HEK293T (cell line): Measurements from ENCODE around the gene RNF180.
"Not testable (repeated sequence)": the region's sequence is repeated elsewhere in the genome, so short reads cannot be mapped to it uniquely, and the experiment has no call there.

Source experiments
- CTCF ChIA-PET: fragments of 350-600 bp; formaldehyde crosslinking; extraction: SDS; loops from one replicate; lab custom pipeline; 2021; ENCODE audit warnings: antibody characterized with exemption, inconsistent platforms; lab: Yijun Ruan, JAX
- POLR2A ChIA-PET: fragments of 350-600 bp; formaldehyde crosslinking; extraction: SDS; loops from one replicate; lab custom pipeline; 2020; ENCODE audit warnings: antibody characterized with exemption, inconsistent platforms; lab: Yijun Ruan, JAX
- DNase-seq: peaks from one replicate; pipeline ENCODE4 v3.0.0; 2012; ENCODE audit warnings: mixed read lengths; ENCODE audit errors: extremely low spot score
- ARNT ChIP-seq: fragments of 450-650 bp; IDR thresholded peaks from 2 replicates; pipeline ENCODE4 v1.6.1; 2017; ENCODE audit warnings: mild to moderate bottlenecking
- BHLHE40 ChIP-seq: fragments of 450-650 bp; IDR thresholded peaks from 2 replicates; pipeline ENCODE4 v1.6.1; 2016; ENCODE audit warnings: mild to moderate bottlenecking, moderate library complexity, borderline replicate concordance
- CTBP1 ChIP-seq: fragments of 450-650 bp; IDR thresholded peaks from 2 replicates; pipeline ENCODE4 v1.6.1; 2016; ENCODE audit warnings: borderline replicate concordance
- ELF4 ChIP-seq: fragments of 450-650 bp; IDR thresholded peaks from 2 replicates; pipeline ENCODE4 v1.6.1; 2017; ENCODE audit warnings: antibody characterized with exemption
- FOXA1 ChIP-seq: fragments of 450-650 bp; IDR thresholded peaks from 2 replicates; pipeline ENCODE4 v1.6.1; 2016; ENCODE audit warnings: mild to moderate bottlenecking
- FOXK2 ChIP-seq: fragments of 450-650 bp; IDR thresholded peaks from 2 replicates; pipeline ENCODE4 v1.6.1; 2016; ENCODE audit warnings: mild to moderate bottlenecking
- FOXM1 ChIP-seq: fragments of 450-650 bp; IDR thresholded peaks from 2 replicates; pipeline ENCODE4 v1.6.1; 2017; ENCODE audit warnings: mild to moderate bottlenecking, borderline replicate concordance
- HDGF ChIP-seq: fragments of 450-650 bp; IDR thresholded peaks from 2 replicates; pipeline ENCODE4 v1.6.1; 2017; ENCODE audit warnings: antibody characterized with exemption, borderline replicate concordance
- L3MBTL2 ChIP-seq: fragments of 450-650 bp; conservative IDR thresholded peaks from 2 replicates; pipeline ENCODE4 v1.6.1; 2016; ENCODE audit warnings: mild to moderate bottlenecking
- LEF1 ChIP-seq: fragments of 450-650 bp; IDR thresholded peaks from 2 replicates; pipeline ENCODE4 v1.6.1; 2017; ENCODE audit warnings: mild to moderate bottlenecking, borderline replicate concordance
- NFRKB ChIP-seq: fragments of 450-650 bp; IDR thresholded peaks from 2 replicates; pipeline ENCODE4 v1.6.1; 2016; ENCODE audit warnings: mild to moderate bottlenecking, moderate library complexity
- SP1 ChIP-seq: fragments of 450-650 bp; IDR thresholded peaks from 2 replicates; pipeline ENCODE4 v1.6.1; 2017
- SUZ12 ChIP-seq: fragments of 450-650 bp; IDR thresholded peaks from 2 replicates; pipeline ENCODE4 v1.6.1; 2016; ENCODE audit warnings: mild to moderate bottlenecking
- TARDBP ChIP-seq: fragments of 450-650 bp; IDR thresholded peaks from 2 replicates; pipeline ENCODE4 v1.6.1; 2016
- ZNF384 ChIP-seq: fragments of 450-650 bp; IDR thresholded peaks from 2 replicates; pipeline ENCODE4 v1.6.1; 2016
- TF ChIP-seq, protein P1 (sequence below): fragments of 450-650 bp; IDR thresholded peaks from 2 replicates; pipeline ENCODE4 v1.6.1; 2016

RNF180 gene

DNA sequence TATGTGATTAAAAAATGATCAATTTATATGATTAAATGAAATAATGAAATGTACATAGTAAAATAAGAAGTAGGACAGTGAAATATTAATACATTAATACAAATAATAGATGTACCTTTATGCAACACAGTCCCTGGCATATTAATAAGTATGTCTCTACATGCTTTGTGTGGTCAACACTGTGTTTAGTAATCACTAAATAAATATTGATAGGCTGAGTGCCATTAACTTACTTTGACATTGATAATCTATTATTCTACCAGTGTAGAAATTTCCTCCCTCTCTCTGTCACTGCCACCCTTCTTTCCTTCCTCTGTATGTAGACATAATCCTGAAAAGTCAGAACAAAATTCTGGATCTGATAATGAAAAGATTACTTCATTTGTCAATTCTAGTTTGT, 43.7 kb downstream of the RNF180 start:
- ChIA-PET CTCF (interaction anchor here (0.6 kb wide), 1 partner anchor 61 kb away, joined by 3 read pairs; no protein-coding TSS in a partner anchor), POLR2A (no interaction called here)
- no peak for DNase-seq
- TF ChIP-seq ARNT (no peak), NFRKB (no peak), ELF4 (no peak), FOXA1 (no peak), SP1 (no peak), CTBP1 (no peak)
- TF ChIP-seq, protein P1, sequence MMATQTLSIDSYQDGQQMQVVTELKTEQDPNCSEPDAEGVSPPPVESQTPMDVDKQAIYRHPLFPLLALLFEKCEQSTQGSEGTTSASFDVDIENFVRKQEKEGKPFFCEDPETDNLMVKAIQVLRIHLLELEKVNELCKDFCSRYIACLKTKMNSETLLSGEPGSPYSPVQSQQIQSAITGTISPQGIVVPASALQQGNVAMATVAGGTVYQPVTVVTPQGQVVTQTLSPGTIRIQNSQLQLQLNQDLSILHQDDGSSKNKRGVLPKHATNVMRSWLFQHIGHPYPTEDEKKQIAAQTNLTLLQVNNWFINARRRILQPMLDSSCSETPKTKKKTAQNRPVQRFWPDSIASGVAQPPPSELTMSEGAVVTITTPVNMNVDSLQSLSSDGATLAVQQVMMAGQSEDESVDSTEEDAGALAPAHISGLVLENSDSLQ, result no peak

DNA sequence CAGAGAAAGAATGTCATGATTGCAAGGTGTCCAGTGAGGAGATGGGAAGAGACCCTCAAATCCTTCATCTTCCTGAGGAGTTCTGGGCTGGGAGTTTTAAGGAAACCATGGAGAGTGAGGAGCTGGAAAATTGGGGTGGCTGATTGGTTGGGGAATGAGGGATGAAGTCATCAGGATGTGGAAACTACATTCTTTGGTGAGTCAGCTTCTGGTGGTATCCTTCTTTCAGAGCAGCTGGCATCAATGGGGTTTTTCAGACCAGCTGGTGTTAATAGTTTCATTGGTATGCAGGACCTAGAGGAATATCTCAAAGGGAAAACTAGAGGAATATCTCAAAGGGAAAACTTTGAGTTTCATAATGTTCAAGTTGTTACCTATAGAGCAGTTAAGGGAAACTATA, 45.2 kb downstream of the RNF180 start:
- ChIA-PET CTCF (no interaction called here), POLR2A (no interaction called here)
- DNase-seq, result no peak
- TF ChIP-seq HDGF (no peak), L3MBTL2 (no peak), FOXK2 (no peak), ELF4 (no peak), SUZ12 (no peak), LEF1 (no peak)

DNA sequence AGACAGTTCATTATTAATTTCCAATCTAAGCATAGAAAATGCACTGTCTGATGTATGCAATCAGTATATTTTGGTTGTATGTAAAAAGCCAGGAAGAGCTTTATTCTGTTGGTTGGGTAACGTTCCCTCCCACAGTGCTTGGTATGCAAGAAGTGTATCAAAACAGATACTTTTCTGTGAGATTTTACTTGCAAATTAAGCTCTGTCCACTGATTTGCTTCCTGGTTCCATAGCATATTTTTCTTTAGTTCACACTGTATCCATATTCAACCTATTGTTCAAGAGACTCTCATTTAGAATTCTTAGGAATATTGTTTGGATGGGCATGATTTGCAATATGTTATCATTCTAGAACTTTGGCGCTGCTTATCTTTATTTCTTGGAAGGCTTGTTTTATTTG, 47.4 kb downstream of the RNF180 start:
- DNase-seq, result no peak
- CTCF ChIA-PET, result interaction anchor here (0.9 to 1.2 kb wide), 2 partner anchors 65 to 67 kb away, joined by 3 to 4 read pairs; no protein-coding TSS in a partner anchor
- POLR2A ChIA-PET, result no interaction called here
- TF ChIP-seq FOXA1, result no peak
- TF ChIP-seq SP1, result no peak
- TF ChIP-seq FOXK2, result no peak
- TF ChIP-seq L3MBTL2, result no peak
- TF ChIP-seq ARNT, result no peak
- TF ChIP-seq CTBP1, result no peak
- no peak for TF ChIP-seq SUZ12
- TF ChIP-seq BHLHE40, result no peak
- TF ChIP-seq ELF4, result no peak
- no peak for TF ChIP-seq LEF1

DNA sequence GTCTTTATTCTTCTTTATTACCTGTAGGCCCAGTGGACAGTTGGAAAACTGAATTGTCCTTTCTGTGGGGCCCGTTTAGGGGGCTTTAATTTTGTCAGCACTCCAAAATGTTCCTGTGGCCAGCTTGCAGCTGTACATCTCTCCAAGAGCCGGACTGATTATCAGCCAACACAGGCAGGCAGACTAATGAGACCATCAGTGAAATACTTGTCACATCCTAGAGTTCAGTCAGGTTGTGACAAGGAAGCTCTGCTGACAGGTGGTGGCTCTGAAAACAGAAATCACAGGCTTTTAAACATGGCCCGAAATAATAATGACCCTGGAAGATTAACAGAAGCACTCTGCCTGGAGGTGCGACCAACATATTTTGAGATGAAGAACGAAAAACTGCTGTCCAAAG, 47.9 kb downstream of the RNF180 start:
- POLR2A ChIA-PET, result no interaction called here
- CTCF ChIA-PET, result interaction anchor here (1.2 kb wide), 1 partner anchor 66 kb away, joined by 4 read pairs; no protein-coding TSS in a partner anchor
- DNase-seq, result no peak
- TF ChIP-seq FOXM1 (no peak), ELF4 (no peak), ARNT (no peak), CTBP1 (no peak), NFRKB (no peak), HDGF (no peak)
- TF ChIP-seq, protein P1, result no peak

DNA sequence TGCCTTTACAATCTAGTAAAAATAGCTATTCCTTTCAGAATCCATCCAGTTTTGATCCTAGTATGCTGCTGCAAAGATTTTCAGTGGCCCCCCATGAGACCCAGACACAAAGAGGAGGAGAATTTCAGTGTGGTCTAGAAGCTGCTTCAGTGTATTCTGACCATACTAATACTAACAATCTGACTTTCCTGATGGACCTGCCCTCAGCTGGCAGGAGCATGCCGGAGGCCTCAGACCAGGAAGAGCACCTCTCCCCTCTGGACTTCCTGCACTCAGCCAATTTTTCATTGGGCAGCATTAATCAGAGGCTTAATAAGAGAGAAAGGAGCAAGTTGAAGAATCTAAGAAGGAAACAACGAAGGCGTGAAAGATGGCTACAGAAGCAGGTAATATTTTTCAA, 48.5 kb downstream of the RNF180 start:
- no peak for DNase-seq
- no peak for TF ChIP-seq FOXK2
- TF ChIP-seq NFRKB, result no peak
- TF ChIP-seq, protein P1, result no peak
- no peak for TF ChIP-seq LEF1
- no peak for TF ChIP-seq ZNF384
- no peak for TF ChIP-seq HDGF
- TF ChIP-seq TARDBP, result no peak
- no peak for TF ChIP-seq L3MBTL2
- no peak for TF ChIP-seq SP1
- no peak for TF ChIP-seq ELF4
- no peak for TF ChIP-seq BHLHE40
- TF ChIP-seq CTBP1, result no peak
- ChIA-PET POLR2A (no interaction called here), CTCF (interaction anchor here (1.2 kb wide), 1 partner anchor 66 kb away, joined by 4 read pairs; no protein-coding TSS in a partner anchor)

DNA sequence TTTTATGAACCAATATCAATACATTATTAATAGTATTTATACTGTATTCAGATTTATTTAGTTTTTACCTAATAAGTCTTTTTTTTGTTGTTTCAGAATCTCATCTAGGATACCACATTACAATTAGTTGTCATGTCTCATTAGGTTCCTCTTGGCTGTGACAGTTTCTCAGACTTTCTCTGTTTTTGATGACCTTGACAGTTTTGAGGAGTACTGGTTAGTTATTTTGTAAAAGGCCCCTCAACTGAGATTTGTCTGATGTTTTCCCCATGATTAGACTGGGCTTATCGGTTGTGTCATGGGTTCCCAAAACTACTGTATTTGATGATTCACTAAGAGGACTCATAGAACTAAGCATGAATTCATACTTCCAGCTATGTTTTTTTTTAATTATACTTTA, 56.3 kb downstream of the RNF180 start:
- ChIA-PET CTCF (no interaction called here), POLR2A (no interaction called here)
- TF ChIP-seq ARNT (no peak), TARDBP (no peak), LEF1 (no peak), ELF4 (no peak), FOXA1 (no peak), ZNF384 (no peak), FOXK2 (no peak), NFRKB (no peak), CTBP1 (no peak), HDGF (no peak), BHLHE40 (no peak), FOXM1 (no peak), L3MBTL2 (no peak), SUZ12 (no peak), SP1 (no peak)
- TF ChIP-seq, protein P1, result no peak
- no peak for DNase-seq

DNA sequence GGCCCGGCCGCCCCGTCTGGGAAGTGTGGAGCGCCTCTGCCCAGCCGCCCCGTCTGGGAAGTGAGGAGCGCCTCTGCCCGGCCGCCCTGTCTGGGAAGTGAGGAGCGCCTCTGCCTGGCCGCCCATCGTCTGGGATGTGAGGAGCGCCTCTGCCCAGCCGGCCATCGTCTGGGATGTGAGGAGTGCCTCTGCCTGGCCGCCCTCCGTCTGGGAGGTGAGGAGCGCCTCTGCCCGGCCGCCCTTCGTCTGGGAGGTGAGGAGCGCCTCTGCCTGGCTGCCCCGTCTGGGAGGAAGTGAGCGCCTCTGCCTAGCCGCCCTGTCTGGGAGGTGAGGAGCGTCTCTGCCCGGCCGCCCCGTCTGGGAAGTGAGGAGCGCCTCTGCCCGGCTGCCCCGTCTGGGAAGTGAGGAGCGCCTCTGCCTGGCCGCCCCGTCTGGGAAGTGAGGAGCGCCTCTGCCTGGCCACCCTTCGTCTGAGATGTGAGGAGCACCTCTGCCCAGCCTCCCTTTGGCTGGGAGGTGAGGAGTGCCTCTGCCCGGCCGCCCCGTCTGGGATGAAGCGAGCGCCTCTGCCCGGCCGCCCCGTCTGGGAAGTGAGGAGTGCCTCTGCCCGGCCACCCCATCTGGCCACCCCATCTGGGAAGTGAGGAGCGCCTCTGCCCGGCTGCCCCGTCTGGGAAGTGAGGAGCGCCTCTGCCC, 59.8 kb downstream of the RNF180 start:
- DNase-seq, CTCF ChIA-PET, POLR2A ChIA-PET: not testable (repeated sequence)

DNA sequence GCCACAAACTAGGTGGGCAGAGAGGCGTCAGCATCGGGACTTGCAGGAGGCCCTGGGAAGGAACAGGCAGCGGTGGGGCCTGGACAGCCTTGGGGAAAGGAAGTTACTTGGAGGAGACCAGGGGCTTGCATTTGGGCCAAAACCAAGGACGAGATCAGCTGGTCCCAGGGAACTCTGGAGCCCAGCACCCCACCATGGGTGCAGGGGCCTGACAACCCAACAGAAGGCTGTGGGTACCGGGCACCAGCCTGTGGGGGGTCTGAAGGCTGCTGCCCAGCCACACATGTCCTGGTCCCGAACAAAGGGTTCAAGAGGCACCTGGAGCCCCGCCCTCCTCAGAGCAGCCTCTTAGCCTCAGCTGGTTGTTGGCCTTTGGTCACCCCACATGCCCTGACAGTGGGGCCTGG, 61.5 kb downstream of the RNF180 start:
- CTCF ChIA-PET, DNase-seq, POLR2A ChIA-PET: not testable (repeated sequence)
